ENCODE measurements around the gene TUBA1C. TPM values are rescaled to one million over a fixed set of nuclear protein-coding genes. Genes with fewer than 3 reads are reported as not detected.

Gene TUBA1C
- total and polyA plus RNA-seq, 9 of the 15 experiments (the other 6 are each of a cell fraction or from before 2014, with no cell fraction given) = 755 to 3,012 (median 914) TPM

Other genes starting within 250 kb of the TUBA1C start
Only the 7 nearest of the 12 such genes appear.
- gene TUBA1B, start 133.7 kb upstream of the TUBA1C start, total RNA-seq (2014; rRNA removed) = 2,537 and 3,283 TPM in 2 replicates
- gene TUBA1B, start 133.7 kb upstream of the TUBA1C start, total RNA-seq (2014; rRNA removed; fragmentation: Illumina TruSeq; extraction: Trizol) = 1,855 and 2,189 TPM in 2 replicates
- 2,518 and 2,541 TPM in 2 replicates for gene TUBA1B, start 133.7 kb upstream of the TUBA1C start, total RNA-seq (2015; rRNA removed; fragmentation: Illumina TruSeq; extraction: Trizol)
- 2,355 and 2,486 TPM in 2 replicates for gene TUBA1B, start 133.7 kb upstream of the TUBA1C start, total RNA-seq (2021)
- gene TUBA1B, start 133.7 kb upstream of the TUBA1C start, polyA plus RNA-seq (2011; rRNA removed) = 4,368 and 5,240 TPM in 2 replicates
- 4,050 and 4,598 TPM in 2 replicates for gene TUBA1B, start 133.7 kb upstream of the TUBA1C start, polyA plus RNA-seq (2014; fragmentation: Illumina TruSeq; extraction: Trizol)
- gene TUBA1B, start 133.7 kb upstream of the TUBA1C start, polyA plus RNA-seq (2014; fragmentation: Nextera tagmentation; extraction: Ambion mirVana) = 1,000 to 10,000 TPM; 2,987 to 4,624 TPM
- 2,628 and 3,157 TPM in 2 replicates for gene TUBA1B, start 133.7 kb upstream of the TUBA1C start, polyA plus RNA-seq (2014; rRNA removed)
- gene TUBA1A, start 76.0 kb upstream of the TUBA1C start, total RNA-seq (2014; rRNA removed) = 9.6 and 10.2 TPM in 2 replicates
- 7.1 and 7.4 TPM in 2 replicates for gene TUBA1A, start 76.0 kb upstream of the TUBA1C start, total RNA-seq (2014; rRNA removed; fragmentation: Illumina TruSeq; extraction: Trizol)
- 11.5 and 11.9 TPM in 2 replicates for gene TUBA1A, start 76.0 kb upstream of the TUBA1C start, total RNA-seq (2015; rRNA removed; fragmentation: Illumina TruSeq; extraction: Trizol)
- 7.7 and 8.6 TPM in 2 replicates for gene TUBA1A, start 76.0 kb upstream of the TUBA1C start, total RNA-seq (2021)
- 45.1 and 161 TPM in 2 replicates for gene TUBA1A, start 76.0 kb upstream of the TUBA1C start, polyA plus RNA-seq (2011; rRNA removed)
- 16.3 and 18.8 TPM in 2 replicates for gene TUBA1A, start 76.0 kb upstream of the TUBA1C start, polyA plus RNA-seq (2014; fragmentation: Illumina TruSeq; extraction: Trizol)
- 10 to 100 TPM; 23.7 to 24.2 TPM for gene TUBA1A, start 76.0 kb upstream of the TUBA1C start, polyA plus RNA-seq (2014; fragmentation: Nextera tagmentation; extraction: Ambion mirVana)
- gene TUBA1A, start 76.0 kb upstream of the TUBA1C start, polyA plus RNA-seq (2014; rRNA removed) = 11.7 and 13.9 TPM in 2 replicates
- gene PRPH, start 30.1 kb downstream of the TUBA1C start, total RNA-seq (2014; rRNA removed) = 0.27 and 1.3 TPM in 2 replicates
- 0.36 and 0.51 TPM in 2 replicates for gene PRPH, start 30.1 kb downstream of the TUBA1C start, total RNA-seq (2014; rRNA removed; fragmentation: Illumina TruSeq; extraction: Trizol)
- 0.41 TPM in 1 of 2 replicates, not detected in the other for gene PRPH, start 30.1 kb downstream of the TUBA1C start, total RNA-seq (2015; rRNA removed; fragmentation: Illumina TruSeq; extraction: Trizol)
- 0.81 and 1.6 TPM in 2 replicates for gene PRPH, start 30.1 kb downstream of the TUBA1C start, total RNA-seq (2021)
- 0.71 and 1.4 TPM in 2 replicates for gene PRPH, start 30.1 kb downstream of the TUBA1C start, polyA plus RNA-seq (2011; rRNA removed)
- gene PRPH, start 30.1 kb downstream of the TUBA1C start, polyA plus RNA-seq (2014; fragmentation: Illumina TruSeq; extraction: Trizol) = 0.97 and 1.3 TPM in 2 replicates
- 1 to 10 TPM; 1.8 to 1.9 TPM for gene PRPH, start 30.1 kb downstream of the TUBA1C start, polyA plus RNA-seq (2014; fragmentation: Nextera tagmentation; extraction: Ambion mirVana)
- 1.3 TPM in 2 replicates for gene PRPH, start 30.1 kb downstream of the TUBA1C start, polyA plus RNA-seq (2014; rRNA removed)
- gene TROAP, start 58.2 kb downstream of the TUBA1C start, total RNA-seq (2014; rRNA removed) = 60.4 and 60.8 TPM in 2 replicates
- 39.0 and 56.5 TPM in 2 replicates for gene TROAP, start 58.2 kb downstream of the TUBA1C start, total RNA-seq (2014; rRNA removed; fragmentation: Illumina TruSeq; extraction: Trizol)
- 59.2 and 59.8 TPM in 2 replicates for gene TROAP, start 58.2 kb downstream of the TUBA1C start, total RNA-seq (2015; rRNA removed; fragmentation: Illumina TruSeq; extraction: Trizol)
- gene TROAP, start 58.2 kb downstream of the TUBA1C start, total RNA-seq (2021) = 72.9 and 83.0 TPM in 2 replicates
- gene TROAP, start 58.2 kb downstream of the TUBA1C start, polyA plus RNA-seq (2011; rRNA removed) = 46.4 and 61.0 TPM in 2 replicates
- 171 and 183 TPM in 2 replicates for gene TROAP, start 58.2 kb downstream of the TUBA1C start, polyA plus RNA-seq (2014; fragmentation: Illumina TruSeq; extraction: Trizol)
- 10 to 100 TPM; 52.1 to 53.7 TPM for gene TROAP, start 58.2 kb downstream of the TUBA1C start, polyA plus RNA-seq (2014; fragmentation: Nextera tagmentation; extraction: Ambion mirVana)
- gene TROAP, start 58.2 kb downstream of the TUBA1C start, polyA plus RNA-seq (2014; rRNA removed) = 101 and 112 TPM in 2 replicates
- gene C1QL4, start 72.1 kb downstream of the TUBA1C start, total RNA-seq (2014; rRNA removed) = 2.0 and 2.1 TPM in 2 replicates
- 0.10 and 0.15 TPM in 2 replicates for gene C1QL4, start 72.1 kb downstream of the TUBA1C start, total RNA-seq (2014; rRNA removed; fragmentation: Illumina TruSeq; extraction: Trizol)
- gene C1QL4, start 72.1 kb downstream of the TUBA1C start, total RNA-seq (2015; rRNA removed; fragmentation: Illumina TruSeq; extraction: Trizol) = 0.14 and 0.23 TPM in 2 replicates
- gene C1QL4, start 72.1 kb downstream of the TUBA1C start, total RNA-seq (2021) = 1.4 and 1.5 TPM in 2 replicates
- 0.35 and 0.81 TPM in 2 replicates for gene C1QL4, start 72.1 kb downstream of the TUBA1C start, polyA plus RNA-seq (2011; rRNA removed)
- gene C1QL4, start 72.1 kb downstream of the TUBA1C start, polyA plus RNA-seq (2014; fragmentation: Illumina TruSeq; extraction: Trizol) = 0.31 and 0.61 TPM in 2 replicates
- gene C1QL4, start 72.1 kb downstream of the TUBA1C start, polyA plus RNA-seq (2014; fragmentation: Nextera tagmentation; extraction: Ambion mirVana) = under 1 TPM; 0.08 to 0.10 TPM
- gene C1QL4, start 72.1 kb downstream of the TUBA1C start, polyA plus RNA-seq (2014; rRNA removed) = 1.2 and 1.3 TPM in 2 replicates
- gene DNAJC22, start 81.8 kb downstream of the TUBA1C start, total RNA-seq (2014; rRNA removed) = 0.50 and 0.69 TPM in 2 replicates
- gene DNAJC22, start 81.8 kb downstream of the TUBA1C start, total RNA-seq (2014; rRNA removed; fragmentation: Illumina TruSeq; extraction: Trizol) = 0.47 and 0.99 TPM in 2 replicates
- gene DNAJC22, start 81.8 kb downstream of the TUBA1C start, total RNA-seq (2015; rRNA removed; fragmentation: Illumina TruSeq; extraction: Trizol) = 0.40 and 0.45 TPM in 2 replicates
- 0.62 and 0.69 TPM in 2 replicates for gene DNAJC22, start 81.8 kb downstream of the TUBA1C start, total RNA-seq (2021)
- gene DNAJC22, start 81.8 kb downstream of the TUBA1C start, polyA plus RNA-seq (2011; rRNA removed) = 0.83 and 1.2 TPM in 2 replicates
- 0.36 and 0.61 TPM in 2 replicates for gene DNAJC22, start 81.8 kb downstream of the TUBA1C start, polyA plus RNA-seq (2014; fragmentation: Illumina TruSeq; extraction: Trizol)
- gene DNAJC22, start 81.8 kb downstream of the TUBA1C start, polyA plus RNA-seq (2014; fragmentation: Nextera tagmentation; extraction: Ambion mirVana) = under 1 TPM; 0.10 to 0.15 TPM
- gene DNAJC22, start 81.8 kb downstream of the TUBA1C start, polyA plus RNA-seq (2014; rRNA removed) = 0.36 and 0.98 TPM in 2 replicates
- 9.7 and 12.5 TPM in 2 replicates for gene SPATS2, start 102.4 kb downstream of the TUBA1C start, total RNA-seq (2014; rRNA removed)
- 18.3 and 20.3 TPM in 2 replicates for gene SPATS2, start 102.4 kb downstream of the TUBA1C start, total RNA-seq (2014; rRNA removed; fragmentation: Illumina TruSeq; extraction: Trizol)
- 17.8 and 17.9 TPM in 2 replicates for gene SPATS2, start 102.4 kb downstream of the TUBA1C start, total RNA-seq (2015; rRNA removed; fragmentation: Illumina TruSeq; extraction: Trizol)
- 14.6 and 16.3 TPM in 2 replicates for gene SPATS2, start 102.4 kb downstream of the TUBA1C start, total RNA-seq (2021)
- gene SPATS2, start 102.4 kb downstream of the TUBA1C start, polyA plus RNA-seq (2011; rRNA removed) = 30.0 and 48.2 TPM in 2 replicates
- 22.6 and 25.3 TPM in 2 replicates for gene SPATS2, start 102.4 kb downstream of the TUBA1C start, polyA plus RNA-seq (2014; fragmentation: Illumina TruSeq; extraction: Trizol)
- 1 to 10 TPM; 5.4 to 8.7 TPM for gene SPATS2, start 102.4 kb downstream of the TUBA1C start, polyA plus RNA-seq (2014; fragmentation: Nextera tagmentation; extraction: Ambion mirVana)
- gene SPATS2, start 102.4 kb downstream of the TUBA1C start, polyA plus RNA-seq (2014; rRNA removed) = 14.9 and 17.5 TPM in 2 replicates

All from K562 (cell line).